Activated naive CD4-positive, alpha-beta T cell (primary cell): Measurements from ENCODE around the gene RBM26.

Experiments used
- DNase-seq, 4 experiments: peaks; one replicate each; lab custom pipeline; 2025; lab: John Stamatoyannopoulos, UW

RBM26 gene, protein sequence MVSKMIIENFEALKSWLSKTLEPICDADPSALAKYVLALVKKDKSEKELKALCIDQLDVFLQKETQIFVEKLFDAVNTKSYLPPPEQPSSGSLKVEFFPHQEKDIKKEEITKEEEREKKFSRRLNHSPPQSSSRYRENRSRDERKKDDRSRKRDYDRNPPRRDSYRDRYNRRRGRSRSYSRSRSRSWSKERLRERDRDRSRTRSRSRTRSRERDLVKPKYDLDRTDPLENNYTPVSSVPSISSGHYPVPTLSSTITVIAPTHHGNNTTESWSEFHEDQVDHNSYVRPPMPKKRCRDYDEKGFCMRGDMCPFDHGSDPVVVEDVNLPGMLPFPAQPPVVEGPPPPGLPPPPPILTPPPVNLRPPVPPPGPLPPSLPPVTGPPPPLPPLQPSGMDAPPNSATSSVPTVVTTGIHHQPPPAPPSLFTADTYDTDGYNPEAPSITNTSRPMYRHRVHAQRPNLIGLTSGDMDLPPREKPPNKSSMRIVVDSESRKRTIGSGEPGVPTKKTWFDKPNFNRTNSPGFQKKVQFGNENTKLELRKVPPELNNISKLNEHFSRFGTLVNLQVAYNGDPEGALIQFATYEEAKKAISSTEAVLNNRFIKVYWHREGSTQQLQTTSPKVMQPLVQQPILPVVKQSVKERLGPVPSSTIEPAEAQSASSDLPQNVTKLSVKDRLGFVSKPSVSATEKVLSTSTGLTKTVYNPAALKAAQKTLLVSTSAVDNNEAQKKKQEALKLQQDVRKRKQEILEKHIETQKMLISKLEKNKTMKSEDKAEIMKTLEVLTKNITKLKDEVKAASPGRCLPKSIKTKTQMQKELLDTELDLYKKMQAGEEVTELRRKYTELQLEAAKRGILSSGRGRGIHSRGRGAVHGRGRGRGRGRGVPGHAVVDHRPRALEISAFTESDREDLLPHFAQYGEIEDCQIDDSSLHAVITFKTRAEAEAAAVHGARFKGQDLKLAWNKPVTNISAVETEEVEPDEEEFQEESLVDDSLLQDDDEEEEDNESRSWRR

DNA sequence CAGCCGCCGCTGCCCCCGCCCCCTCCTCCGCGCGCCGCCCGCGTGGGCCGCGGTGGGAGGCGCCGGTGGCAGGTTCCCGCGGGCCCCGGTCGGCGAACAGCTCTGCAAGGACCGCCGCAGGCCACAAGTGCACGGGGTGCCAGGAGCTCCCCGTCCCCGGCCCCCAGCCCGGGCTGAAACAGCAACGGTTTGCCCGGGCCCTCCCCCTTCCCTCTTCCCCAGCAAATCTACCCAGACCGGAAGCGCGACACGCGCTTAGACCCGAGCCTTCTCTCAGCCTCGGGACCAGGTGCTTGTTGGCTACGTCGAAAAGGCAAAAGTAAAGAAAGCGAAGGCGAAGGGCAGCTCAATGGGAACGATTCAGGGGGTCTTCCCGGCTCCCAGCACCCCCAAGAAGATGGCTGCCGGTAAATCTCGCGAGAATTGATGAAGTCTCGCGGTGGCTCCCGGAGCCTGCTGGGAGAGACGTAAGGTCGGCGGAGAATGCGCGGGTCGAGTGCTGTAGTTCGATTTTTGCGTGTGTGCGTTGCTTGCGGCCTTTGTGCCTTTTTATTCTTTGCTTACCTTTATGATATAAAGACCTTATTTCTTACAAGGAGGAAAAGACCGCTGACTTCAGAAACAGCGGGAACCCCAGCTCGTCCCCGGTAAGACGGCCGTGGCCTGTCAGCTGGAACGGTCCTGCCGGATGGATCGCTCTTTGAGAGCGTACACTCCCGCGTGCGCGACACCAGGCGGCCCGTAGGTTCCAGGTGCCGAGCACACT is at the start of gene RBM26:
Gene RBM26 (minus strand): TSS at position 425 of the 766 bp plus-strand sequence. CDS start 481 bp downstream, outside the sequence.
- DNase-seq, result peak; percentile 74 to 88 (median 86)

DNA sequence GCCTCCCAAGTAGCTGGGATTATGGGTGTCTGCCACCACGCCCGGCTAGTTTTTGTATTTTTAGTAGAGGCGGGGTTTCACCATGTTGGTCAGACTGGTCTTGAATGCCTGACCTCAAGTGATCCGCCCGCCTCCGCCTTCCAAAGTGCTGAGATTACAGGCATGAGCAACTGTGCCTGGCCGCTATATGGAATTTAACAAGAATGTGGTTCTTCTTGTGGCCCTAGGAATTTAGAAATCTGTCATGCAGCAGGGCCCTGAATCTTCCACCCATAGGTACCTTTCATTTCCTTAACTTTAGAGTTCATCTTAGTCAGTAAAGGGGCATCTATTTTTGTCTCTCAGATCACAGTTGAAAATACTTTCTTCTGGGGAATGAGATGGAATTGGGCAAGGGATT is 49.3 kb upstream of the RBM26 start:
- no peak for DNase-seq

DNA sequence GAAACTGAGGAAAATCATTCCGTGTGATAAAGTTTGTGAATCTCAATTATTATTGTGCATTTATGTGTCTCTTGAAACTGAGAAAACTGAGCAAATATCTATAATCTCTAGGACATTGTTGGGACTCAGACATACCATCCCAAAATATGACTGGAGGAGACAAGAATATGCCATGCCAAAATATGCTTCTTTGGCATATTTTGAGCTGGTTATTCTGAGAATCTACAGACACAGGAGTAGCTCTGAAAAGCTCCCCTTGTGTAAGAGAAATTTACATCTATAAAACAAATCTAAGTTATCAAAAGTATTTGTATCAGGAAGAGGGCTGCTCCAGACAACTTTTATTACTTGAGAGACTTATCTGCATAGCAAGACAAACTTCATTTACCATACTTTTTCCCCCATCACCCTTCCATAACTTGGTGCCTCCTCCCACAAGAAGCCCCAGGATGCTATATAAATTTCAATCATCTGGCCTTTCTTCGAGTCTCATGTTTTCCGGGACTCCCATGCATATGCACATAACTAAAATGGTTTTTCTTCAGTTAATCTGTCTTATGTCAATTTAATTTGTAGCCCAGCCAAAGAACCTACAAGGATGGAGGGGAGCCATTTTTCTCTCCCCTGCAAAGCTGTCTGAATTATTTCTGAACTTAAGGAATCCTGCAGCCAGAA is 46.3 kb upstream of the RBM26 start:
- DNase-seq, result no peak

DNA sequence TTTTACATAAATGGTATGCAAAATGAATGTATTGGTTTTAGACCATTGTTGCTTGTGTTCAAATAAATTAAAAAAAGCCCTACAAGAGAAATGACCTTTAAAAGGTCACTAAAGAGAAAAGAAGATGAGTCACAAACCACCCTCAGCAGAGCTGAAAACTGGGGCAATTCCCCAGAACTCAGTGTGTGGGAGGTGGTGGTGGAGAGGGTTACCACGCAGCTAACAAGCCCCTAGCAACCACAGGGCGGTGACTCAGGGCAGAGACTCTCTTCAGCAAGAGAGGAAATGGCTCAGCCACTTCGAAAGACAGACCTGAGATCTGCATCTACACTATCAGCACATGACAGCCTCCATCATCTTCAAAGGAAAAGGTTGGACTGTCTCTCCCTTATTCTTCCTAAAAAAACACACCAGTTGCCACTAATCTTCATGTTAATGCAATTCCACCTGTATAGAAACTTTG is 45.5 kb upstream of the RBM26 start:
- DNase-seq, result peak; percentile 41 to 68 (median 50)

DNA sequence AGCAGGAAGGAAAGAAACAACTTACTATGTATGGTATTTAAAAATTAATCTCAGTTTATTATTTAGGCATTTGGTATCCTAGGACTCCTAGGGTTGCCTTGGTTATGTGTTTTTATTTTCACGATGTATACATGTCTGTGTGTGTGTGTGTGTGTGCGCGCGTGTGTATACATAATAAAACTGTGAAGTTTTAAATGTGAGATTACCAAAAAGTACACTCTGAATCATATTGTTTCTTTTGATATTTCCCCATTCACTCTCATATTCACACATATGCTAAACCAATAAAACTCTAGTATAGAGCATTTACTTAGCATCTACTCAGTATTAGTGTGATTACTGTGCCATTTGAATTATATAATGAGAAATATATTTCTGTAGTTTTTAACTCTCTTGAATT is 44.1 kb upstream of the RBM26 start:
- DNase-seq, result no peak

DNA sequence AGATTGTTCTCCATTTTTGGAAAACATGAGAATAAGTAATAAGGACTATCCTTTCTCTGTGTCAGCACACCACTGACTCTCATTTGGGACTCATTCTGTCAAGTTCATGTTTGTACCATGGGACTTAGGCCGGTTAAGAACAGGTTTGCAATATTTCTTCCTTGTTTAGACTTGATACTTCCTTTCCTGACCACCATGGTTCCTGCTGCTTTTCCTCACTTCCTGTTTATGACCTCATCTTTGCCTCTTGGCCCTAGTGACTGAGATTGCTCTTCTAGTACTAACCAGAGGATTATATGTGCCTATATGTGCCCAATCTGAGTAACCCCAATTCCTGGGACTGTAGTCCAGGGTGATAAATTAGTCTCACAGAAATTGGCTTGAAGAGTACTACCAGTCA is 42.4 kb upstream of the RBM26 start:
- no peak for DNase-seq

DNA sequence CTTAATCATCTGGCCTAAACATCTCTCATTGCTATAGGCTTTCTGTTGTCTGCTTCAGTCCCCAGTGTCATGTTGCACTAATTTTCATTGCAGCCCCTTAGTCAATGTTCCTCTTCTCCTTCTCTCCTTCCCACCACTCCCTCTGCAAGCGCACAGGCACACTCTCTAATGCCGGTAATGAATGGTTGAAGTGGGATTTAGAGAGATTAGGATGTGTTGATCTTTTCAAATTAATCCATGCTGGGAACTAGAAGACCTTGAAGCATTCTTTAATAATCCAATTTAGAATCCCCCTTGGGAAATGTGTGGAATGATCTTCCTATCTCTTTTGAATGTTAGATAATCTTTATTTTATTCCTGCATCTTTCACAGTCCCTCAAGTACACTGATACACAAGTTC is 41.7 kb upstream of the RBM26 start:
- no peak for DNase-seq

DNA sequence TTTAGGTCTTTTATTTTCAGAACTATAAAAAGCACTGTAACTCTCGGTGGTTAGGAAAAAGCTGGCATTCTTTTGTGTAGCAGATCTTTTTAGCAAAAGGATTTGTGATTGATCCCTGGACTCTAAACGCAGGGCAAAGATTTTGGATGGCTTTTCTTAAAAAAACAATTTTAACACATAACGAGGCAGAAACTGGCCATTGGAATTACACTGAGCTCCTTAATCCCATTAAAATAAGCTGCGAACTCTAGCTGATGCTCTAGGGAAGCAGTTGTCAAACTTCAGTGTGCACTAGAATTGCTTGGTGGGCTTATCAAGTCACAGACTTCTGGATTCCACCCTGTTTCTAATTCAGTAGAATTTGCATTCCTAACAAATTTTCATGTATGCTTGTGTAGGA is 41.1 kb upstream of the RBM26 start:
- no peak for DNase-seq

DNA sequence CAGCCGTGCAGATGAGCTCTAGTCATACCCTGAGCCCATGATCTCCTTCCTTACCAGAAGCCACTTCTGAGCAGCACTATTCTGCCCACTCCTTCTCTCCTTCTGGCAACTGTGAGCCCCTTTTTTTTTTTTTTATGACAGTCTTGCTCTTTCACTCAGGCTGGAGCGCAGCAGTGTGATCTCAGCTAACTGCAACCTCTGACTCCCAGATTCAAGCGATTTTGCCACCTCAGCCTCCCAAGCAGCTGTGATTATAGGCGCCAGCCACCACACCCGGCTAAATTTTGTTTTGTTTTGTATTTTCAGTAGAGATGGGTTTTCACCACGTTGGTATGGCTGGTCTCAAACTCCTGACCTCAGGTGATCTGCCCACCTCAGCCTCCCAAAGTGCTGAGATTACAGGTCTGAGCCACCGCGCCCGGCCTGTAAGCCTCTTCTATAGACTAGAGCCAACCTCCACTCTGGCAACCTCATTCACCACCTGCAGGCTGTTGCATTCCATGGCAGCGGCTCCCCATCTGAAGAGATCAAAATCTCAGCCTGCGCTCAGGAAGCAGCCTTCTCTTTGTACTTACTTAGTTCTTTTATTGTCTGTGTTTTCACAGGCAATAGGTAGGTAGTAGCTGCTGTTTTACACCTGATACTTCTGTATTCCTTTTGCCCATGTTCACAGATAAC is 40.1 kb upstream of the RBM26 start:
- no peak for DNase-seq

DNA sequence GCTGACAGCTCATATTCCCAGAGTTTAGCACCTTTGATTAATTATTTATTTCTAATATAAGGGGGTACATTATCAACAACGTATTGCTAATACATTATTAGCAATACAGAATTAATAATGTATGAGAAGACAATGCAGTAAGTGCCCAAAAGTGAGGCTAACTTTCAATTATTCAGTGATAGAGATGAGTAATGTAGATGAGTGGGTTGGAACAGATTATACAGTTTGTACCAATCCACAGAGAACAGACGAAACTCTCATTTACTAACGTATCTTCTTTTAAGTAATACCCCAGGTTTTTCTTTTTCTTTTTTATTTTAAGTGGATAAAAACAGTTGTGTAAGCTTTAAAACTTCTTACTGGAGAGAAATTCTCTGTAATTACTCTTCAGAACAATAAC is 36.7 kb upstream of the RBM26 start:
- DNase-seq, result no peak

DNA sequence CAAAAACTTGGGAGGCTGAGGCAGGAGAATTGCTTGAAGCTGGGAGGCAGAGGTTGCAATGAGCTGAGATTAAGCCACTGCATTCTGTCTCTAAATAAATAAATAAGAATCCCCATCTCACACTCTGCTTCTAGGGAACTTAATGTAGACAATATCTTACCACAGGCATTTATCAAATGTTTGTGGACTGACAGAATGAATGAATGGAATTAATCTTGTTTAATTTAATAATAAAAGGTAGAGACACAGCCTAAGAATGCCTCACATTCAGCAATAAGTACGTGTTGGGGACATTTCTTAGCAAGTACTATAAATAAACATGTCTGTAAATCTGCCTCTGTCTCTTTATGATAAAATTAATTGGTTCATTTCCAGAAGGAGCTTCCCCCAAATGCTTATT is 36.2 kb upstream of the RBM26 start:
- no peak for DNase-seq

DNA sequence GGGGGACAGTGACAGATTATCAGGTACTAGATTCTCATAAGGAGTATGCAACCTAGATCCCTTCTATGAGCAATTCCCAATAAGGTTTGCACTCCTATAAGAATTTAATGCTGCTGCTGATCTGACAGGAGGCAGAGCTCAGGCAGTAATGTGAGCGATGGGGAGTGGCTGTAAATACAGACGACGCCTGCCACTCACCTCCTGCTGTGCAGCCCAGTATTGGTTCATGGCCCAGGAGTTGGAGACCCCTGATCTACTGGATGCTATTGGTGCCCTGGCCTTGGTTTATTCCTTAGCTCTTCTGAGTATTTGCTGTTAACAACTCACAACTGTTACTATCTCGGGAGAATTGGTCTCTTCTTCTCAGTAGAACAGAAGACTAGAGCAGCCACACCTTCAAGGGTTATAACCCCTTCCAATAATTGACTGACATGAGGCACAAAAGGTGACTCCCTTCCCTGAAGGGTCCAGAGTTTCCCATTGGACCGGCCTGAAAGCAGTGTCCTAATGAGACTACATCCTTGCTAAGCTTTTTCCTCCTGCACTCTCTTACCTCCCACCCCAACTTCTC is 35.0 kb upstream of the RBM26 start:
- DNase-seq, result no peak

DNA sequence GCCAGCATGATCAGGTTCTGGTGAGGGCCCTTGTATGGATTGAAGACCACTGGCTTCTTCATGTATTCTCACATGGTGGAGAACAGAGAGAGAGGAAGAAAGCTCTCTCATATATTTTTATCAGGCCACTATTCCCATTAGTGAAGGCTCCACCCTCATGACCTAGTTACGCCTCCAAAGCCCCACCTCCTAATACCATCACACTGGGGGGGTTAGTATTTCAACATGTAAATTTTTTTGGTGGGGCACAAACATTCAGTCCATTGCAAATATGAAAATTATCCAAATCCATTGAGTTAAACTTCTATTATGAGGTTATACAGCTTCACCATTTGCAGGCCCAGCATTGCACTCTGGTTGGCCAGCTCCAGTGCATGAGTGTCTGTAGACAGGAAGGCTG is 33.2 kb upstream of the RBM26 start:
- DNase-seq, result no peak

DNA sequence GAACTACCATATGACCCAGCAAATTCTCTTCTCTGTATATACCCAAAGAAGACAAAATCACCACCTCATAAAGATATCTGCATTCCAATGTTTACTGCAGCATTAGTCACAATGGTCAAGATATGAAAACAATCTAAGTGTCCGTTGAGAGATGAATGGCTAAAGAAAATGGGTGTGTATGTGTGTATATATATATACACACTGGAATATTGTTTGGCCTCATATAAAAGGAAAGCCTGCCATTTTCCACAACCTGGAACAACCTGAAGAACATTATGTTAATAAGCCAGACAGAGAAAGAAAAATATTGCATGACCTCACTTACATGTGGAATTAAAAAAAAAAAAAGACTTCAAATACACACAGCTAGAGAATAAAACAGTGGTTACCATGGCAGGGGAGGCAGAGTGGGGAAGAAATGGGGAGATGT is 29.5 kb upstream of the RBM26 start:
- no peak for DNase-seq

DNA sequence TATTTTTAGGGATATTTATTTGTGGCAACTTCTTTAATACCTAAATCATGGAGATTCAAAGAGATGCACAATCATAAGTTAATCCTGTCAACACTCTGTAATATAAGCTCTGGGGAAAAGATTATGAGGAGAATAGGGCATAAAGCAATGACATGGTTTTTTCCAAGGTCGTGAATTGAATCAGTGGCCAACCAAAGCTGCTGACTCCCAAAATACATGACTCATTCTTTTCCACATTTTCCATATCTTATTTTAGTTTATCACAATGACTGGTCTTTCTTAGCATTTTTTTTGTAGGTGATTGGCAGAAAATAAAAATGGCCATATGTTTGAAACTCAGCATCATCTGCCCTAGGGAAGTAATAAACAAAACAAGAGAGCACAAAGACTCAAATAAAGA is 28.5 kb upstream of the RBM26 start:
- DNase-seq, result no peak

DNA sequence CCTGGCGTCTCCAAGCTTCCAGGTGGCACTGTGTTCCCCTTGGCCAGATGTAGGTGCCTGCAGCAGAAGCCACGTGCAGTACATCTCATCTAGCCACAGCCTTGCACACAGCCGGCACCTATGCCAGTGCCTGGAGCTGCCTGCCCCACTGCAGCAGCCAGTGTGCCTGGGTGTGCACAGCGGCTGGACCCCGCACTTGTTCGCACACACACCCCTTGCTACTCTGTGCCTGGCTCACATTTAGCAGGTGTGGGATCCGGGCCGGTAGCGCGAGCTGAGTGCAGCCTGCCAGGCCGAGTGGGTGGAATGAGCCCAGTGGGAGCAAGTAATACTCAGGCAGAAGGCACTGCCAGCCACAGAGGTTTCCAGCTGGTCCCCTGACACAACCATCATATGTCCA is 26.9 kb upstream of the RBM26 start:
- no peak for DNase-seq

DNA sequence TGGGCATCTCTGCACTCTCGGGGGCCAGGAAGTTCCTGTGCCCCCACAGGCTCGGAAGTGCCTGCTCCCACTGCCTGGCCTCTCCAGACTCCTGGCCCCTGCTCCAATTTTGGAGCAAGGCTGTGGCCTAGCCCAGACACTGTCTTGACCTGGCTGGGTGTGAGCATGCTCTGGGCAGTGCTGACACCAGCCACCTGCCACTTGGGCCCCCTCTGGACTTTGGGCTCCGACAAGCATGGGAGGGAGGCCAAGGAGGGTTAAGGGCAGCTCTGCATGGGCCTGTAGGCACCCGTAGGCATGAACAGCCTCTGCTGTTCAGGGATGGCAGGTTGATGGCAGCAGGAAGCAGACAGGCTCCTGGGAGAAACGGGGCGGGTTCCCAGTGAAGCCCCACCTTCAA is 26.0 kb upstream of the RBM26 start:
- DNase-seq, result no peak

DNA sequence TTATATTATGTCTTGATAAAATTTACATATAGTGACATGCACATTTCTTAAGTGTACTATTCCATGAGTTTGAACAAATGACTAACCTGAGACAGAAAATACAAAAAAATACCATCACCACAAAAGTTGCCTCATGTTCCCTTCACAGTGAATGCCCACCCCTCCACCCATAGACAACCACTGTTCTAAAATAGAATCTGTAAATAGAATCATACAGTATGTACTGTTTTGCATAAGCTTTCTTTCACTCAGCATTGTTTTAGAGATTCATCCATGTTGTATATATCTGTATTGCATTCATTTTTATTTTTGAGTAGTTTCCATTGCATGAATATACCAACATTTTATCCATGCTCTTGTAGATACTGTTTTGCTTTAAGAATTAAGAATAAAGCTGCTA is 23.3 kb upstream of the RBM26 start:
- no peak for DNase-seq

DNA sequence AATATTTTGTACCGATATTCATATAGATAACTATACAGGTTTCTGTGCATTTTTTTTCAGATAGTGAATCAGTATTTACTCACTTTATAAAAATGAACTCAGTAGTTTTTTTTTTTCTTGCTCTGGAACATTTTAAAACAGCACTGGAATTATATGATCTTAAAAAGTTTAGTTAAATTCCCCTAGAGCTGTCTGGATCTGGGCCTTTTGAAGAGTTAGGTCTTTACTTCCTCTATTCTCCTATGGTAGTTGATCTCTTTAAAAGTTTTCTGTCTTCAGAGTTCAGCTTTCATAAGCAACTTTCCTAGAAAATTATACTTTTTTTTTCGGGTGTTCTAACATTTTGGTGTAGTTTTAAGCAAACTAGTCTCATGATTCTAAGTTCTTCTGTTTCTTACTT is 21.8 kb upstream of the RBM26 start:
- no peak for DNase-seq

DNA sequence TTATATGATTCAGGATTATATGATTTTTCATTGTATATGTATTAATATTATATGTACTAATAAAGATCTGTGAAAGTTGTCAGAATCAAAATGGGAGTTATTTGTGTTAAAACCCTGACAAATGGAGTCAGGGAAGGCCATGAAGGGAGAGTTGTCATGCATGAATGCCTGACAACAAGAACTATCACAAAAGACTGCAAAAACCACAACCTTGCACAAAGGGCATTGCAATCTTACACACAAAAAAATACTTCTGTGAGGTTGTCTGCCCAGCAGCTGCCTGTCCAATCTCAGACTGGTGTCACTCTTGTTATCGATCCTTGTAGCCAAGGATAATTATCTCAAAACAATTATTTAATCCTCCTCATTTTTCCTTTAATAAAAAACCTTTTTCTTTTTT is 21.2 kb upstream of the RBM26 start:
- no peak for DNase-seq
